ENCODE measurements around the gene TMEM62. TPM values are rescaled to one million over a fixed set of nuclear protein-coding genes. Genes with fewer than 3 reads are reported as not detected.

The TMEM62 gene
- total RNA-seq = 15.4 and 18.6 TPM in 2 replicates

DNA sequence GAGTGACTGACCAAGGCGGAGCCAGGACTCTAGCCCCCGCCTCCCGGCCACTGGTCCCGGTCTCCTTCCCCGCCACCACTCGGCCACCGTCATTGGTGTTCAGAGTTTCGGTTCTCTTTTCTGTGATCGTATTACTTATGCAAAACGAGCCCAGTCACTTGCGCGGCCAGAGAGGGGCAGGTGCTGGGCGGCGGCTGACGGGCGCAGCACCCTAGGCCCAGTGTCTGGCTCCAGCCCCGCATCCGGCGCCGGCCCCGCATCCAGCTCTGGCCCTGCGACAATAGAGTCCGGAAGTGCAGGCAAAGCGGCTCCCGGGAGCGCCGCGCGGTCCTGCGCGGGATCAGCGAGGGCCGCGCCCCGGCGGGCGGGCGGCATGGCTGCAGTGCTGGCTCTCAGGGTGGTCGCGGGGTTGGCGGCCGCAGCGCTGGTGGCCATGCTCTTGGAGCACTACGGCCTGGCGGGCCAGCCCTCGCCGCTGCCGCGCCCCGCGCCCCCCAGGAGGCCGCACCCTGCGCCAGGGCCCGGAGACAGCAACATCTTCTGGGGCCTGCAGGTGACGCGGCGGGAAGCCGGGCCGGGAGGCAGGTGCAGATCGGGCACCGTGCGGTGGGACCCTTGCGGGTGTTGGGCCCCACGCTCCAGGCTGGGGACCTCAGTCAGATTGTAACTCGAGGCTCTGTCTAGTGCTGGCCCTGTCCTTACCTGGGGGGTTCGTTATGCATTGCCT lies at the start of gene TMEM62:
Gene TMEM62, plus strand, starts transcription at position 157 of the 727 bp plus-strand sequence. Its CDS starts 217 bp downstream, at position 374.
- no peak for DNase-seq (ENCODE audit: low read depth, low spot score)

DNA sequence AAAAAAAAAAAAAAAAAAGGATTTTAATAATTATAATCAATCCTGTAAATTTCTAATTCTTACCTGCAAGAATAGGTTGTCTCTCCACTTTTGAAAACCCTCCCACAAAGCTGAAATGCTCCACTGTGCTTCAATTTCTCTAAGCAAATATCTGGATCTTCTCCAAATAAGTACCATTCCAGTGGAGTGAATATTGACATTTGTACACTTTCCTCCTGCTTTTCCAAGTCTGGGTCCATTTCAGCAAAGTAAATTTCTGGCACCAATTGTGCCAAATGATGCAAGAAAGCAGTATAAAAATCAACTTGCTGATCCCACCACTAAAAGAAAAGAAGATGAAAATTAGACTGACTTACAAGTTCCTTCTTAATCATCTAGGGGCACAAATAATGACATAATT lies 47.5 kb upstream of the TMEM62 start:
- DNase-seq (ENCODE audit: low read depth, low spot score) = no peak

DNA sequence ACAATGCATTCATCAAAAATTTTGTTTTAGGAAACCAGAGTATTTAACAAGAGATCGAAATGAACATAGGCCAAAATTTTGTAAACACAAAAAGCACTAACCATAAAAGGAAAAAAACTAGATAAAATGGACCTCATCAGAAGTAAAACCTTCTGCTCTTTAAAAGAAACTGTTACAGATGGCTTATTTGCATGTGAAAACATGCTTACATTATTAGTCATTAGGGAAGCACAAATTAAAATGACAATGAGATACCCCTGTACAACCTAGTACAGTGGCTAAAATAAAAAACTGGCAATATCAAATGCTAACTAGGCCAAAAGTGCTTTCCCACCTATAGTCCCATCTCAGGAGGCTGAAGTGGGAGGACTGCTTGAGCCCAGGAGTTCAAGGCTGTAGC lies 46.8 kb upstream of the TMEM62 start:
- no peak for DNase-seq (ENCODE audit: low read depth, low spot score)

DNA sequence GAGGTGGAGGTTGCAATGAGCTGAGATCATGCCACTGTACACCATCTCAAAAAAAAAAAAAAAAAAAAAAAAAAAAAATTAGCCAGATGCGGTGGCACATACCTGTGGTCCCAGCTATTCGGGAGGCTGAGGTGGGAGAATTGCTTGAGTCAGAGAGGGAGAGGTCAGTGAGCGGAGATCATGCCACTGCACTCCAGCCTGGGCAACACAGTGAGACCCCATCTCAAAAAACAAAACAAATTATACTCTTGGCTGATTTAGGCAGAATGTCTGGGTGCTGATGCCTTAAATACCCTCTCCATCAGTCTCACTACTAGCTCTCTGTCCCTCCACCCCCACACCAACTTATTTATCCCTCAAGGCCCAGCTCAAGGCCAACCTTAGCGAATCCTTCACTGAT lies 41.5 kb upstream of the TMEM62 start:
- DNase-seq (ENCODE audit: low read depth, low spot score) = no peak

DNA sequence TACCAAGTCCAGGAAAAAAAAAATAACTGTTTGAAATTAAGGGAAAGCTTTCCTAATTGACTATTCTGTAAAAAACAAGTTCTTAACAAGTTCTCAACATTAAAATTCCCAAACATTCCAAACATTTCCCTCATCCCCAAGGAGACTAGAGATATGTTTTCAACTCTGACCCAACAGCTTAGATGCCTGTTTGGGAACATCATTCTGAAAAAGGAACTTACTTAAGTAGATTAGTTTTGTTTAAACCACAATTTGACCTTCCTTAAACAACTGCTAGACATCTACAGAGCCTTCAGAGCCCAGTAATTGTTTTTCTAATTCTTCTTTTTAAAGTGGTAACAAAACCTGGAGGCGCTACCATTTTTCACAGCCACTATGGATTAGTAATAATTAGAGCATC lies 40.4 kb upstream of the TMEM62 start:
- no peak for DNase-seq (ENCODE audit: low read depth, low spot score)

DNA sequence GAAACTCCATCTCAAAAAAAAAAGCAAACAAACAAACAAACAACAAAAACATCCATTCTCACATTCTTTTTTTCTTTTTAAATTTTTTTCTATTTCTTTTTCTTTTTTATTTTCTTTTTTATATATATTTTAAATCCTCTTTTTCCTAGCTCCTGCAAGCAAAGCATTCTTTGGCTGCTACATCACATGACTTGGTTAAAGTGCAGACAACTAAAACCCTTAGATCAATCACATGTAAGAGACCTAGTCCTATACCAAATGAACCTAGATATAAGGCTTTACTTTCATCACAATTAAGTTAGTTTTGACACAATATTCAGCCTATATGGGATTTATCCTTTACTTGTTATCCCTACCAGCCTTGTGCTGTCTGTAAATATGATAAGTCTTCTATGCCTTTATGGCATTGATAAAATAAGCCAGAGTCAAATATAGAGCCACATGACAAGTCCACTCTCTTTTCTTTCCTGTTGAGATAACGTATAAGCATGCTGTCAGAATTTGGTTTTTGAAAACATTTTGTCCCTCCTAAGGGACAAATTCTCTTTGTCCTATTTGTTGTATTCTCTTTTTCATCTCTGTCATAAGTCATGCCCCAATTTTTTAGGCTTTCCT lies 38.9 kb upstream of the TMEM62 start:
- DNase-seq (ENCODE audit: low read depth, low spot score) = no peak

DNA sequence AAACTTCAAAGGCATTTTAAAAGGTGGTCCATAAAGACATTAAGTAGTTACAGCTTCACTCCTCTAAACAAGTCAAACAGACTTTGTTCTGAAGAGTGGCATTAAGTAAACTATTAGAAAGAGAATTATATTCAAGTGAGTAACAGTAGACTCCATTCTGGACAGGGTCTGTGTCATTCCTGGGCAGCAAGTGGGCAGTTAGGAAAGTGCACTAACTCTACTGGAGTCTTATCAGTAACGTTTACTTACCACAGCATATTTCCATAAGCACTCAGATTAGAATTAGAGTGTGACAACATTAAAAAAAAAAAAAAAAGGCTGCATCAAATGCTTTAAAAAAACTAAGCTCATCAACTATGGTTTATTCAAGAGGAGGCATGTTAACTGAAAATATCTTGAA lies 38.1 kb upstream of the TMEM62 start:
- no peak for DNase-seq (ENCODE audit: low read depth, low spot score)

DNA sequence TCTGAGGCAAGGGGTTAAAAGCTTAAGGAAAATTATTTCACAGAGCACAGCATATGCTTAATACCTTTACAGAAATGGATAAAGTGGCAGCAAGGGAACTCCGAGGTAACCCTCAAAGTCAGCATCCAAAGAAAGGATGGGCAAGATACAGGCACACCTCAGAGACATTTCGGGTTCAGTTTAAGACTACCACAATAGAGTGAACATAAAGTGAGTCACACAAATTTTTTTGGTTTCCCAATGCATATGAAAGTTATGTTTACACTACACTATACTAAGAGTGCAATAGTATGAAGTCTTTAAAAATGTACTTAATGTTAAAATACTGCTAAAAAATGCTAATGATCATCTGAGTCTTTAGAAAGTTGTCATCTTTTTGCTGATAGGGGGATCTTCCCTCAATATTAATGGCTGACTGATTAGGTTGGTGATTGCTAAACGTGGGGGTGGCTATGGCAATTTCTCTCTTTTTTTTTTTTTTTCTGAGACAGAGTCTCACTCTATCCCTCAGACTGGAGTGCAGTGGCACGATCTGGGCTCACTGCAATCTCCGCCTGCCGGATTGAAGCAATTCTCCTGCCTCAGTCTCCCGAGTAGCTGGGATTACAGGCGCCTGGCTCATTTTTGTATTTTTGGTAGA lies 37.6 kb upstream of the TMEM62 start:
- no peak for DNase-seq (ENCODE audit: low read depth, low spot score)

DNA sequence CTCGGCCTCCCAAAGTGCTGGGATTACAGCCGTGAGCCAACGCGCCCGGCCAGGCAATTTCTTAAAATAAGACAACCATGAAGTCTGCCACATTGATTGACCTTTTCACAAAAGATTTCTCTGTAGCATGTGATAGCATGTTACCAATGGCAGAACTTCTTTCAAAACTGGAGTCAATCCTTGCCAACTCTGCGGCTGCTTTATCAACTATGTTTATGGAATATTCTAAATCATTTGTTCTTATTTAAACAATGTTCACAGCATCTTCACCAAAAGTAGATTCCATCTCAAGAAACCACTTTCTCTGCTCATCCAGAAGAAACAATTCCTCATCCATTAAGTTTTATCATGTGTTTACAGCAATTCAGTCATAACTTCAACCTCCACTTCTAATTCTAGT lies 37.0 kb upstream of the TMEM62 start:
- no peak for DNase-seq (ENCODE audit: low read depth, low spot score)

DNA sequence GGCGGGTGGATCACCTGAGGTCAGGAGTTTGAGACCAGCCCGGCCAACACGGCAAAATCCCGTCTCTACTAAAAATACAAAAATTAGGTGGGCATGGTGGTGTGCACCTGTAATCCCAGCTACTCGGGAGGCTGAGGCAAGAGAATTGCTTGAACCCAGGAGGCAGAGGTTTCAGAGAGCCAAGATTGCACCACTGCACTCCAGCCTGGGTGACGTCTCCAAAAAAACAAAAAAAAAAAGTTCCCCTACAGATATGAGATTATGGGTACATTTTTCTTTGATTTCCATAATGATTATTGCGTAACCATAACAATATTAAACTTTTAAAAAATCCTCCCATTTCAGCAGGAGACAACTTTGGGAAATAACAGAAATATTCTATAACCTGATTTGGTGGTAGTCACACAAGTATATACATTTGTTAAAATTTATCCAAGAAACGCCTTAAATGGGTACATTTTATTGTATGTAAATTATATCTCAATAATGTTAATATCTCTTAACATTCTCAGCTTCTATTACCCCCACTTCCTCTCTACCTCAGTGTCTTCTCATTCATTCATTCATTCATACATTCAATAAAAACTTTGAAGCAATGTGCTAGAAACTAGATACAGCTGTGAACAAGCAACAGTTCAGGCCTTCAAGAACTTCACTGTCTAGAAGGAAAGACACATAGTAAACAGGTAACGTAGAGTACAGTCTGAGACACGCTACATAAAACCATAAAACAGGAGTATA lies 34.1 kb upstream of the TMEM62 start:
- no peak for DNase-seq (ENCODE audit: low read depth, low spot score)

DNA sequence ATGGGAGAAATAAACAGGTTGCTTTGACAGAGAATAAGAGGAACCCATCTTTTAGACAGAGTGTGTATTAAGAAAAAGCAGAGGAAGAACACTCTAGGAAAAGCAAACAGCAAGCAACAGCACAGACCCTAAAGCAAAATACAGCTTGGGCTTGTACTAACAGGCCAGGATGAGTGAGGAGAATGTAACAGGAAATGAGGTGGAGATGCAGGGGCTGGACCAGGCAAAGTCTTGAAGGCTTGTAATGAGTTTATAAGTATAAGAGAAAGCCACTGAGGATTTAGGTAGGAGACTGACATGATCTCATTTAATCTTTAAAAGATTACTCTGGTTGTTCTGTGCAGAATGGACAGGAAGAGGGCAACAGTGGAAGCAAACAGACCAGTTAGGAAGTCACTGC lies 32.4 kb upstream of the TMEM62 start:
- DNase-seq (ENCODE audit: low read depth, low spot score) = no peak

DNA sequence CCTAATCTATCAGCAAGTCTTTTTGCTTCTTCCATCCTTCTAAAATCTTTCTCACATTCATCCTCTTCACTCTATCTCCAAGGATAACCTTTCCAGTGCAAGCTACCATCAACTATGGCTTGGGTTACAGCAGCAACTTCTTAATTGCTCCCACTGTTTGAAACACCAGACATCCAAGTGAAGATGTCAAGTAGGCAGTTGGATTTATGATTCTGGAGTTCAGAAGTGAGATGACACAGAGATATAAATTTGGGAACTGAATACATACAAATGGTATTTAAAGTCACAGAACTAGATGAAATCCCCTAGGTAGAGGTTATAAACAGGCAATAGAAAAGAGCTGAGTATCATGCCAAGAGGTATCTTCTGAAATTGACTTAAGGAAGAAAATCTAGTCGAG lies 31.2 kb upstream of the TMEM62 start:
- no peak for DNase-seq (ENCODE audit: low read depth, low spot score)

DNA sequence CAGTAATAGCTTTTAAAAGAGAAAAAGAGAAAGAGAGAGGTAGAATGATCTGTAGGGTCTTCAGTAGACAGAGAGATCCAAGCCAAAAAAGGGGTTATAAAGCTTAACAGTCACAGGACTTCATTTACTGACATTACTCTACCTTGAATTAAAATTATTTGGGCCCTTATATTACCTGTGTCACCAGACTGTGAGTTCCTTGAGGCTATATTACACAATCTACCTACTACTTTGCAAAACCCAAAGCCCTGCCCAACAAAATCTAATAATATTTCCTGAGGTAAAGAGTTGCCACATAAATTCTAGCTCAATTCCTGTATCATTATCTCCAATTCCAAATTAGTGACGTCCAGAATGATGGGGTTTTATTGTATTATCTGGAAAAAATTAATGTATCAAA lies 29.5 kb upstream of the TMEM62 start:
- DNase-seq (ENCODE audit: low read depth, low spot score) = no peak

DNA sequence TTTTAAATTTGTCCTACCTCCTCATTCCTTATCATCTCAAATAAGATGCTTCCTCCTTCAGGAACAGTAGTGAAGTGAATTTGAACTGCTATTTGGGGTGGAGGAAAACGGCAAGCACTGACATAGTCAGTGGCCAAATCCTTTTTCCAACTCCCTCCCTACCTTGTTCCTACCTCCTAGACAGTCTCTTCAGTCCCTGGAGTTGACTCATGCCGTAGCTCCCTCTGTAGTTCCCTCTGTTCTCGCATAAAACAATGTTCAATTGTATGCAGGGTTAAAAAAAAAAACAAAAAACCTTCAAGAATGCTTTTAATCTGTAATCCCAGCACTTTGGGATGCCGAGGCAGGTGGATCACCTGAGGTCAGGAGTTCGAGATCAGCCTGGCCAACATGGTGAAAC lies 29.0 kb upstream of the TMEM62 start:
- no peak for DNase-seq (ENCODE audit: low read depth, low spot score)

DNA sequence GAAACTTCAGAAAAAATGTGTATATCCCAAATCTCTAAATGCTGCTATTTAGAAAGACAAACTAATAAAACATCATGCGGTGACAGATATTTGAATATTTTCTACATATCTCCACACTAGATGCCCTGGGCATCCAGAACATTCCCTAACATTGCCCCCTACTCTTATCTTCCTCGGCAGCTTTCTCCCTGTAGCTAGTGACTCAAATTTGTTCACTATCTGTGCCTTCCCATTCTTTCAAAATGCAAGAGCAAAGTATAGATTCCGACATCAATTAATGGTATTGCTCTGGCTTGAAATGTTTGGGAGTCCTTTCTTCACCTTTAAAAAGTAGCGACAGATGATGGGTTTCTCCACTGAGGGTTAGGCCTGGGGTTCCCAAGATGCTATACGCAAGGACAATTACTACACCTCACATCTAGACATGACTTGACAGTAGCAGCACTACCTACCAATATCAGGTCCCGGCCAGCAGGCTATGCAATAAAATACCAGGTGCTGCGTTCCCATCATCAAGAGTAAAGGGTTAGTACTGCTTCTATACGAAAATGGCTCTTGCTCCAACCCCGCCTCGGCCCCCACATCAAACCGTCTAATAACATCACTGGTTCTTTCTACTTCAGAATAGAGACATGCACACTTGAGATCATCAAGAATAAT lies 28.2 kb upstream of the TMEM62 start:
- no peak for DNase-seq (ENCODE audit: low read depth, low spot score)

DNA sequence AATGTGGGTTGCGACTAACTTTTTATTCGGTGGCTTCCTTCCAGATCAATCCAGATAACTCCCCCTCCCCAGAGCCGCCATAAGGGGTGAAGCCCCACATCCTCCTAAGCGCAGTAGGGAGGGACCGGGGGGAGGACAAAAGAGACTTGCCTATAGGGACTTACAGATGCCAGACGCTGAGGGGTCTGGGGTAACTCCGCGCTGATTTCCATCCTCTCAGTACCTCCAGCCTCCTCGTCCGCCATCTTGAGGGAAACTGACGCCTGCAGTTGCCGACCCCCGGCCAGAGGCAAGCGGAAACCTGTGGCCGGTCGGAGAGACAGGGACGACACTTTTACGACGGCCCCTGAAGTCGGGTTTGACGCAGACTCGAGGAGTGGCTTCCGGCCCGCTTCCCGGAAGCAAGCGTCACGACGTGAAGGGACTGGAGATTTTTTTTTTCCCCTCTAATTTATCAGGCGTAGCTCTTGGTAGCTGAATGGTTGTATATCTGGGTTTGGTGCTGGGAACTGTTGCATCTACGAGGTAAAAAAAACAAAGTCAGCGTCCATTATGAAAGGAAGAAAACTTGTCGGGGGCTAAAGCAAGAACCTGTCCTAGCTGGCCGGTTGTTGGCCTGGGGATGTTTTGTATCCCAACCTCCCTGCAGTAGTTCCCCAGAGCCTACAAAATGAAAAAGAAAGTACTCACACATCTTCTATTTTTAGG lies 27.5 kb upstream of the TMEM62 start, which contains the start of gene UBR1:
Gene UBR1, minus strand, starts transcription at position 261 of the 708 bp plus-strand sequence. Its CDS starts 16 bp downstream, at position 245.
- peak; percentile 84 for DNase-seq (ENCODE audit: low read depth, low spot score)

DNA sequence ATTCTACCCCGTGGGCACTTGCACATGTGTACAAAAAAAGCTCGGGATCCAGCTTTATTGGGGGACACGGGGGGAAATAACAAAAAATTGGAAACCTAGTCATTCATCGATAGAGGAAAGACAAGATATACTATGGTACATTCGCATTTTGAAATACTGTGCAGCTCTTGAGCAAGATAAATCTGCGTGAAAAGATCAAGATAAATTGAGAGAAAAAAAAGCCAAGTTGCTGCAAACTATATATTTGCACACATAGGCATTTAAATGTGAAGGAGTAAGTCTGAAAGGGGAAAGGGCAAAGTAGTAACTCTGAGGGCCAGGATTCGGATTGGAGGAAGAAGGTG lies 26.9 kb upstream of the TMEM62 start:
- DNase-seq (ENCODE audit: low read depth, low spot score) = no peak

DNA sequence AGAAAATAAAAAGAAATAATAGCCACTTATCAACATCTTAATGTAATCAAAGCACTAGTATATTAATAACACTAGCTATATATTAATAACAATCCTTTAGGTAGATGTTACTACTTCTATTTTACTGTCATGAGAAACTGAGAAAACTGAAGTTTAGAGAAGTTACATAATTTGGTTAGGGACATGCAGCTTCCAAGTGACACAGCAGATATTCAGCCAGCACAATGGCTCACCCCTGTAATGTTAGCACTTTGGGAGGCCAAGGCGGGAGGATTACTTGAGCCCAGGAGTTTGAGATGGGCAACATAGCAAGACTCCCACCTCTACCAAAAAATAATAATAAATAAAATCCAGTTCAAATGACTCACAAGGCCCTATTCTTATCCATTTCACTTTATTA lies 25.6 kb upstream of the TMEM62 start:
- no peak for DNase-seq (ENCODE audit: low read depth, low spot score)

DNA sequence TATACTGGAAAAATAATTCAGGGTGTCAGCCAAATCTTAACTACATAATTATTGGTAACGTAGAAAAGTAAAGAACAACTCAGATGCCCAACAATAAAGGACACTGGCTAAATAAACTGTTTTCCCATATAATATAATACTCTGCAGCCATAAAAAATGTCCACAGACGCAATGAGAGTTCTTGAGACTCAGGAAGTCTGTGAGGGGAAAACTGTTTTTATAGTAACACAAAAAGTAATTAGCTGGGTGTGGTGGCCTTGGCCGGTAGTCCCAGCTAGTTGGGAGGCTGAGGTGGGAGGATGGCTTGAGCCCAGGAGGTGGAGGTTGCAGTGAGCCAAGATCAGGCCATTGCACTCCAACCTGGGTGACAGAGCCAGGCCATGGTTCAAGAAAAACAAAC lies 22.0 kb upstream of the TMEM62 start:
- no peak for DNase-seq (ENCODE audit: low read depth, low spot score)

DNA sequence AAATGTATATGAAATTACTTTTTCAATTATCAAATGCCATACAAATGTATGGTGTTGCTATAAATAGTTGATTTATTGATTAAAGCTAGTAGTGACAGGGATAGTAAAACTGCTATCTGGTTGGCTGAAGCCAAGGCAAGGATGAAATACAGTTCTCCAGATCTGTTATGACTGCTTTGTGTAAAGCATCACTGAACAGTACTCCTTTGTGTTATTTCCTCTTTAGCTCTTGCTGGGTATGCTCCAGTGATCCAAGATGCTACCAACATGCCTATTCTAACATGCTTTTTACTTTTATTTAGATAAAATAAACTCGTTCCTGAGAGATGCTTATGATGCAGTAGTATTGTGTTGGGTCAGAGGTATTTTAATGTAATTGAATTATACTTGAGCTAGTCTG lies 15.1 kb upstream of the TMEM62 start:
- no peak for DNase-seq (ENCODE audit: low read depth, low spot score)

DNA sequence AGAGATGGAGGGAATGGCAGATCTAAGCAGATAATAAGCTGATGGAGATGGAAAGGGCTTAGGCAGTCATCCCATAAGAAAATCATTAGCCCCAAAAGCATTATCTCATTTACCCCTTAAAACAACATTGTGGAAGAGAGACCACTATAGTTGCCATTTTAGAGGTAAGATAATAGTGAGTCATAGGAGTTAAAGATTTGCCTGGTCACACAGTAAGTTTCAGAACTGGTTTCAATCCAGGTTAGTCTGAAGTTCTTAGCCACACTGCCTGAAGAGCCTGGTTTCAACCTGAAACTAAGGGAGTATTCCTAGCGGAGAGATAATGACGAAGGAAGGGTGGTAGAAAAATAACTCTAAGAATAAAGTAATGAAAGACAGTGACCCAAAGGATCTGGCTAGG lies 14.6 kb upstream of the TMEM62 start:
- no peak for DNase-seq (ENCODE audit: low read depth, low spot score)

Measured in pulmonary artery endothelial cell (primary cell).